H1 (cell line): ENCODE results near the gene MPIG6B. TPM values are rescaled to one million over a fixed set of nuclear protein-coding genes. Genes with fewer than 3 reads are reported as not detected.

Experiments
- CTCF ChIA-PET: fragments of 300-600 bp; sonication (Branson Sonifier 250); formaldehyde crosslinking; loops from one replicate; lab custom pipeline; 2021; ENCODE audit not compliant: partially characterized antibody; lab: Charles Lee
- POLR2A ChIA-PET: fragments of 300-600 bp; sonication (Branson Sonifier 250); formaldehyde crosslinking; loops from one replicate; lab custom pipeline; 2021; ENCODE audit warnings: inconsistent platforms; ENCODE audit not compliant: partially characterized antibody; lab: Charles Lee
- DNase-seq, 2 experiments: peaks; one replicate each; pipeline versions ENCODE4 v3.0.0 to v3.0.0-alpha.2; 2010 to 2022; ENCODE audit warnings: low spot score in 2 of 2, low read depth in 1 of 2, mixed read lengths in 1 of 2
- FAIRE-seq: peaks from 2 replicates; lab custom pipeline; 2011; peaks lifted over from hg19 to GRCh38; lab: Jason Lieb, UNC
- H2AFZ ChIP-seq: 2 replicates; pipeline ENCODE4 v1.8.1; 2012; ENCODE audit warnings: low read length, inconsistent platforms
- H2AK5ac ChIP-seq: 2 replicates; pipeline ENCODE4 v1.6.1; 2013; ENCODE audit warnings: low read depth, low read length
- H2BK120ac ChIP-seq: replicated peaks from 2 replicates; pipeline ENCODE3; 2013; ENCODE audit warnings: low read depth, low read length, inconsistent platforms
- H2BK12ac ChIP-seq: 2 replicates; pipeline ENCODE4 v1.6.1; 2013; ENCODE audit warnings: low read depth, low read length
- H2BK15ac ChIP-seq: 2 replicates; pipeline ENCODE4 v1.6.1; 2013; ENCODE audit warnings: low read length
- H2BK20ac ChIP-seq: 2 replicates; pipeline ENCODE4 v1.6.1; 2013; ENCODE audit warnings: low read length
- H2BK5ac ChIP-seq: 2 replicates; pipeline ENCODE4 v1.6.1; 2013; ENCODE audit warnings: low read depth, low read length
- H3K14ac ChIP-seq: 2 replicates; pipeline ENCODE4 v1.6.1; 2013; ENCODE audit warnings: inconsistent platforms; ENCODE audit not compliant: insufficient read length
- H3K18ac ChIP-seq: 2 replicates; pipeline ENCODE4 v1.6.1; 2013; ENCODE audit warnings: low read length; ENCODE audit errors: extremely low read depth
- H3K23ac ChIP-seq: 2 replicates; pipeline ENCODE4 v1.6.1; 2013; ENCODE audit warnings: inconsistent platforms; ENCODE audit not compliant: insufficient read length
- H3K23me2 ChIP-seq: 2 replicates; pipeline ENCODE4 v1.6.1; 2013; ENCODE audit warnings: low read depth, low read length
- H3K27ac ChIP-seq: 2 replicates; pipeline ENCODE4 v1.6.1; 2011; ENCODE audit warnings: low read depth, low read length, inconsistent platforms
- H3K27me3 ChIP-seq, 4 experiments: replicated peaks in 1 of 4; 1 replicate in 1 of 4; 2 replicates in 3 of 4; pipeline versions ENCODE4 v1.6.1 to v1.8.1; 2011 to 2013; ENCODE audit warnings: low read length in 3 of 4, mild to moderate bottlenecking in 3 of 4, inconsistent platforms in 2 of 4, mixed read lengths in 2 of 4, moderate library complexity in 1 of 4; ENCODE audit not compliant: control insufficient read depth in 3 of 4, insufficient read depth in 3 of 4; ENCODE audit errors: extremely low read depth in 1 of 4
- H3K36me3 ChIP-seq, 4 experiments: 2 replicates each; pipeline versions ENCODE4 v1.6.1 to v1.8.1; 2011 to 2013; ENCODE audit warnings: mild to moderate bottlenecking in 4 of 4, low read length in 3 of 4, moderate library complexity in 2 of 4, control low read depth in 1 of 4, inconsistent platforms in 1 of 4; ENCODE audit not compliant: insufficient read depth in 4 of 4, control insufficient read depth in 2 of 4
- H3K4ac ChIP-seq: replicated peaks from 2 replicates; pipeline ENCODE3; 2013; ENCODE audit warnings: low read length, low read depth, mixed read lengths, inconsistent platforms; ENCODE audit not compliant: insufficient read length
- H3K4me1 ChIP-seq, 4 experiments: replicated peaks in 1 of 4; 1 replicate in 1 of 4; 2 replicates in 3 of 4; pipeline versions ENCODE4 v1.6.1 to v1.8.1; 2011 to 2013; ENCODE audit warnings: low read length in 3 of 4, inconsistent platforms in 2 of 4, mixed read lengths in 1 of 4; ENCODE audit not compliant: insufficient read depth in 4 of 4, control insufficient read depth in 3 of 4
- H3K4me2 ChIP-seq, 2 experiments: 2 replicates each; pipeline versions ENCODE4 v1.6.1 to v1.8.1; 2011 to 2013; ENCODE audit warnings: low read depth in 2 of 2, low read length in 2 of 2, control low read depth in 1 of 2, inconsistent platforms in 1 of 2, mild to moderate bottlenecking in 1 of 2; ENCODE audit not compliant: insufficient read depth in 1 of 2
- H3K4me3 ChIP-seq, 4 experiments: fragments of 200-600, 300-600 bp in 1 of 4; sonication (generic), shearing (Covaris generic), sonication (Bioruptor Twin) in 1 of 4; 2 replicates each; pipeline versions ENCODE4 v1.5.1 to v1.8.1; 2011 to 2016; ENCODE audit warnings: low read length in 4 of 4, low read depth in 3 of 4, control low read depth in 2 of 4, inconsistent platforms in 2 of 4, mild to moderate bottlenecking in 2 of 4, mixed read lengths in 1 of 4, moderate library complexity in 1 of 4; ENCODE audit not compliant: insufficient read depth in 2 of 4; ENCODE audit errors: extremely low read depth in 1 of 4
- H3K56ac ChIP-seq: replicated peaks from 2 replicates; pipeline ENCODE3; 2013; ENCODE audit warnings: low read depth, mild to moderate bottlenecking, mixed read lengths, low read length, inconsistent platforms; ENCODE audit not compliant: insufficient read length
- H3K79me1 ChIP-seq: 2 replicates; pipeline ENCODE4 v1.6.1; 2013; ENCODE audit warnings: low read depth, low read length, control low read depth
- H3K79me2 ChIP-seq, 2 experiments: 2 replicates each; pipeline versions ENCODE4 v1.6.1 to v1.8.1; 2012 to 2013; ENCODE audit warnings: low read length in 2 of 2, mild to moderate bottlenecking in 2 of 2, inconsistent platforms in 1 of 2; ENCODE audit not compliant: insufficient read depth in 2 of 2, control insufficient read depth in 1 of 2
- H3K9ac ChIP-seq, 4 experiments: replicated peaks in 1 of 4; 1 replicate in 1 of 4; 2 replicates in 3 of 4; pipeline versions ENCODE4 v1.6.1 to v1.8.1; 2011 to 2013; ENCODE audit warnings: low read depth in 3 of 4, low read length in 3 of 4, control low read depth in 2 of 4, mild to moderate bottlenecking in 2 of 4, moderate library complexity in 2 of 4, inconsistent platforms in 1 of 4; ENCODE audit errors: extremely low read depth in 1 of 4
- H3K9me3 ChIP-seq, 2 experiments: 2 replicates each; pipeline versions ENCODE4 v1.6.1 to v1.8.1; 2012 to 2013; ENCODE audit warnings: mild to moderate bottlenecking in 2 of 2, moderate library complexity in 2 of 2, control low read depth in 1 of 2, inconsistent platforms in 1 of 2, low read depth in 1 of 2, low read length in 1 of 2, mixed read lengths in 1 of 2; ENCODE audit not compliant: insufficient read depth in 2 of 2
- H4K20me1 ChIP-seq, 2 experiments: replicated peaks in 1 of 2; 2 replicates each; pipeline versions ENCODE3 to v1.8.1; 2011 to 2013; ENCODE audit warnings: inconsistent platforms in 2 of 2, low read length in 2 of 2, mild to moderate bottlenecking in 1 of 2; ENCODE audit not compliant: insufficient read depth in 2 of 2, control insufficient read depth in 1 of 2
- H4K5ac ChIP-seq: 2 replicates; pipeline ENCODE4 v1.6.1; 2013; ENCODE audit warnings: low read length, low read depth, mixed read lengths, inconsistent platforms; ENCODE audit not compliant: insufficient read length
- H4K8ac ChIP-seq: 2 replicates; pipeline ENCODE4 v1.8.0; 2013; ENCODE audit warnings: mild to moderate bottlenecking, moderate library complexity, low read length, inconsistent platforms; ENCODE audit not compliant: insufficient read depth; ENCODE audit errors: extremely low read depth
- H4K91ac ChIP-seq: replicated peaks from 2 replicates; pipeline ENCODE3; 2013; ENCODE audit warnings: low read length, mixed read lengths, inconsistent platforms; ENCODE audit not compliant: insufficient read length
- ATF2 ChIP-seq: IDR thresholded peaks from 2 replicates; pipeline ENCODE4 v1.6.1; 2012; ENCODE audit warnings: low read length, inconsistent platforms
- BCL11A ChIP-seq, 2 experiments: IDR thresholded peaks; one replicate each; pipeline ENCODE4 v1.6.1; 2011; ENCODE audit warnings: low read depth in 2 of 2, low read length in 2 of 2, mild to moderate bottlenecking in 2 of 2
- KDM5A ChIP-seq: fragments of 200-600 bp; IDR thresholded peaks from 2 replicates; pipeline ENCODE4 v1.7.1; 2012; ENCODE audit warnings: mild to moderate bottlenecking, low read length, inconsistent platforms, mixed read lengths
- NRF1 ChIP-seq: IDR thresholded peaks from 2 replicates; pipeline ENCODE4 v1.6.1; 2011; ENCODE audit warnings: mild to moderate bottlenecking, low read depth, low read length, improper control_type of control experiment
- POU5F1 ChIP-seq: IDR thresholded peaks from 2 replicates; pipeline ENCODE4 v1.6.1; 2011; ENCODE audit warnings: low read depth, mild to moderate bottlenecking, low read length, moderate library complexity
- SUZ12 ChIP-seq: fragments of 200-600 bp; sonication (generic); IDR thresholded peaks from 2 replicates; pipeline ENCODE4 v1.6.1; 2012; ENCODE audit warnings: mild to moderate bottlenecking, inconsistent platforms, low read length, moderate library complexity, mixed read lengths
- TCF12 ChIP-seq: IDR thresholded peaks from 2 replicates; pipeline ENCODE4 v1.6.1; 2011; ENCODE audit warnings: low read depth, mild to moderate bottlenecking, low read length
- ZNF274 ChIP-seq: IDR thresholded peaks from 2 replicates; pipeline ENCODE4 v1.7.0; 2012; ENCODE audit warnings: low read length, borderline replicate concordance; ENCODE audit errors: extremely low read depth
- WGBS, 2 experiments: shearing (Covaris generic) in 1 of 2; methylation state at CpG; one replicate each; pipeline versions ENCODE4 v1.1.6 to v1.1.7; 2013 to 2015; ENCODE audit warnings: low lambda C conversion rate in 2 of 2, mixed read lengths in 2 of 2, inconsistent platforms in 1 of 2, low coverage in 1 of 2, missing lambda C conversion rate in 1 of 2; ENCODE audit not compliant: insufficient replicate concordance in 2 of 2, insufficient coverage in 1 of 2, insufficient read length in 1 of 2; ENCODE audit errors: extremely low coverage in 1 of 2, missing lambda C conversion rate in 1 of 2; 5-methylcytosine and 5-hydroxymethylcytosine counted together
- polyA plus RNA-seq, 7 experiments: library from polyadenylated mRNA; depleted of rRNA in 3 of 7; stranded (reverse) in 5 of 7; unstranded in 2 of 7; fragments of >200 nt in 5 of 7; fragments of 200-250 nt in 2 of 7; gene quantifications; 1 replicate in 5 of 7; 2 replicates in 1 of 7; 4 replicates in 1 of 7; pipeline versions ENCODE4 v1.2.1 to v1.2.3, GENCODE V29; 2011 to 2013; ENCODE audit warnings: missing spikeins in 2 of 7, mixed read lengths in 2 of 7
- total RNA-seq: library from RNA; stranded (reverse); fragmentation: NEBNext Ultra II Directional; extraction: Animal tissue kit (Norgen Biotek cat#: 25700); gene quantifications from 2 replicates; pipeline ENCODE4 v1.2.1, GENCODE V29; 2021

The MPIG6B gene
- total and polyA plus RNA-seq, 2 of the 8 experiments (the other 6 are each of a cell fraction or from before 2014, with no cell fraction given), result 0.18 TPM; not detected in 1

GRCh38 chr6:31686483-31686882 lies 36.7 kb upstream of the MPIG6B start:
- FAIRE-seq, result no peak

More at GRCh38 chr6:31686483-31686882, 36.7 kb upstream of the MPIG6B start:
- Histone ChIP-seq H3K79me1 (no peaks in the 10 kb centered on the region), H3K79me2 (no peaks in the 10 kb centered on the region), H3K23ac (no peak overlapping the region), H4K20me1 (no peaks in the 10 kb centered on the region), H3K9ac (no peak overlapping the region), H3K27ac (no peak overlapping the region), H2BK20ac (no peak overlapping the region), H3K4me2 (no peak overlapping the region), H2BK12ac (no peak overlapping the region), H3K36me3 (peaks cover 2 to 23% (median 15%) of the 10 kb centered on the region in 4 experiments; a peak in 5 of 8 replicates), H2AFZ (no peak overlapping the region), H3K27me3 (peaks cover 3 to 10% (median 10%) of the 10 kb centered on the region in 4 experiments; a peak in 6 of 7 replicates), H3K4me1 (peaks cover 0 to 5% (median 4%) of the 10 kb centered on the region in 4 experiments; a peak in 5 of 7 replicates), H3K4ac (no peak overlapping the region), H3K18ac (no peak overlapping the region), H3K4me3 (no peak overlapping the region), H2BK5ac (no peak overlapping the region), H2AK5ac (no peak overlapping the region), H4K8ac (no peak overlapping the region), H2BK120ac (no peak overlapping the region), H2BK15ac (no peak overlapping the region), H4K5ac (no peak overlapping the region), H3K23me2 (peaks cover 6% of the 10 kb centered on the region; the same call in 1 of the 2 replicates), H3K14ac (no peak overlapping the region), H4K91ac (no peak overlapping the region), H3K9me3 (no peaks in the 10 kb centered on the region), H3K56ac (no peak overlapping the region)
- POLR2A ChIA-PET, result interaction anchor here (1.2 to 1.5 kb wide), 2 partner anchors 54 to 166 kb away, joined by 3 to 4 read pairs; no protein-coding TSS in a partner anchor
- 87% methylated on average over 5 of the region's 5 CpGs; no CpG with 5 or more reads in 1 of the 2 experiments for WGBS, 2 experiments
- DNase-seq, result no peak
- no peak for TF ChIP-seq ATF2
- no peak for TF ChIP-seq NRF1
- TF ChIP-seq ZNF274, result no peak
- no peak for TF ChIP-seq SUZ12
- no peak for TF ChIP-seq POU5F1
- no peak for TF ChIP-seq KDM5A
- TF ChIP-seq BCL11A (IDR thresholded peaks at IDR 0.05; ENCODE audit: low read depth in 2 of 2, low read length in 2 of 2), result no peak
- TF ChIP-seq TCF12, result no peak
- CTCF ChIA-PET, result interaction anchor here (0.6 to 1.9 kb wide), 6 partner anchors 27 to 182 kb away, joined by 3 to 7 read pairs (median 4); partner anchors contain the start of gene LY6G6D
